ENCODE results near the gene PDE6G.

PDE6G gene

DNA sequence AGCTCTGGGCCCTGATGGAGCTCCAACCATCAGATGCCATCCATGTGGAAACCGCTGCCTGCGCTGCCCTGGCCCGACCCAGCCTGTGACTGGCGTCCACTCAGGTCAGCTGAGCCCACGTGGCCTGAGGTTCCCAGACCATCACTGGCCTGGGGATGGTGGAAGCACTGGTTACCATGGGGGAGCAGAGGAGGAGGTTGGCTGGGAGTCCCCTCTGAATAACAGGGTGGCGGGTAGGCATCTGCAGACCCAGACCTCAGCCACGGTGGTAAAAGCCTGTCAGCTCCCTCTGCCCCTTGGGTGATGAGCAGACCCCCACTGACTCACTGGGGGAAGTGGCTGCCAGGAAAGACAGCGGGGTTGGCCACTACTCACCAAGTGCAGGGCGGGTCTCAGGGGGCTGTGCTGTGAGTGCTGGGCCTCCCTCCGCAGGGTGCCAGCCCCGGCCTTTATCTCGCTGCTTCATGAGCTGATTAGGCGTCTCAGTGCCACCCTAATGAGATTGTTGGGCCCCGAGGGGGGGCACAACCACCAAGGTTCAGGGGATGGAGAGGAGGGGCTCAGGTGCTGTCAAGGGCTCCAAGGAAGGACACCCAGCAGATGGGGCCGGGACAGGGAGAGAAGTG, at the start of gene PDE6G:
Gene PDE6G, minus strand, starts transcription at position 425 of the 626 bp plus-strand sequence. CDS start 3,237 bp downstream, outside the sequence.
- peaks cover 3% of the 10 kb centered on the region for H3K27me3 Mint-ChIP-seq
- peaks cover 13% of the 10 kb centered on the region for H3K4me1 Mint-ChIP-seq
- H3K9me3 Mint-ChIP-seq = no peaks in the 10 kb centered on the region
- no peak within 1 kb of the TSS for H3K27ac Mint-ChIP-seq
- no peak within 1 kb of the TSS for H3K4me3 Mint-ChIP-seq
- H3K36me3 Mint-ChIP-seq = no peaks in the 10 kb centered on the region

DNA sequence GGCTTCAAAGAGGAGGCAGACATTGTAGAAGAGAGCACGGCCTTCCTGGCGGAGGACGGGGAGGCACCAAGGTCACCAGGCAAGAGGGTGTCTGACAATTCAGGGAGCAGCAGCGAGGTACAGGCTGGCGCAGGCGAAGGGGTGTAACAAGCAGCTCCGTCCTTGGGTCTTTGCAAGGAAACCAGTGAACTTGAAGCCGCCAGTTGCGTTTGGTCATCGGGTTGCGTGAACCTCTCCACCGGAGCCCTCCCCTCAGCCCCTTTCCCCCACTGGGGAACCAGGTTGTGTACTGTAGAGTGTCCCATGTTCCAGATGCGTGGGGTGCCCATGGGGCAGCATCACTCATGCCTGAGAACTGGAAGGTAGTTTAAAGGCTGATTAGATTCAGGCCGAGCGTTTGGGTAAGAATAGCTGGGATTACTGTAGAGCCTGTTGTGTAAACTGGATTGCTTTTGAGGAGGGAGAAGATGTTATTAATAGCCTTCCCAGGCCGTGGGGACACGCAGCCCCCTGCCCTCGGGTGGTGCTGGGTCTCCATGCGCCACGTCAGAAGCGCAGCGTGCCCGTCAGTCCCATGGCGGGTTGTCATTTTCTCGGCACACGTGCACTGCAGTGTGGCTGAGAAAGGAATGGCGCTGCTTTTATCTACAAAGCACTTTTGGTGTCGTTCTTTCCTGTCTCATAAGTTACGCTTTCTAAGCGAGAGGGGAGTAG, 49.3 kb upstream of the PDE6G start:
- H3K4me1 Mint-ChIP-seq = peaks cover 22% of the 10 kb centered on the region
- H3K4me3 Mint-ChIP-seq = peak overlapping the region; percentile 47
- no peaks in the 10 kb centered on the region for H3K27me3 Mint-ChIP-seq
- no peaks in the 10 kb centered on the region for H3K9me3 Mint-ChIP-seq
- H3K36me3 Mint-ChIP-seq = peaks cover 3% of the 10 kb centered on the region
- peak overlapping the region; percentile 41 for H3K27ac Mint-ChIP-seq

DNA sequence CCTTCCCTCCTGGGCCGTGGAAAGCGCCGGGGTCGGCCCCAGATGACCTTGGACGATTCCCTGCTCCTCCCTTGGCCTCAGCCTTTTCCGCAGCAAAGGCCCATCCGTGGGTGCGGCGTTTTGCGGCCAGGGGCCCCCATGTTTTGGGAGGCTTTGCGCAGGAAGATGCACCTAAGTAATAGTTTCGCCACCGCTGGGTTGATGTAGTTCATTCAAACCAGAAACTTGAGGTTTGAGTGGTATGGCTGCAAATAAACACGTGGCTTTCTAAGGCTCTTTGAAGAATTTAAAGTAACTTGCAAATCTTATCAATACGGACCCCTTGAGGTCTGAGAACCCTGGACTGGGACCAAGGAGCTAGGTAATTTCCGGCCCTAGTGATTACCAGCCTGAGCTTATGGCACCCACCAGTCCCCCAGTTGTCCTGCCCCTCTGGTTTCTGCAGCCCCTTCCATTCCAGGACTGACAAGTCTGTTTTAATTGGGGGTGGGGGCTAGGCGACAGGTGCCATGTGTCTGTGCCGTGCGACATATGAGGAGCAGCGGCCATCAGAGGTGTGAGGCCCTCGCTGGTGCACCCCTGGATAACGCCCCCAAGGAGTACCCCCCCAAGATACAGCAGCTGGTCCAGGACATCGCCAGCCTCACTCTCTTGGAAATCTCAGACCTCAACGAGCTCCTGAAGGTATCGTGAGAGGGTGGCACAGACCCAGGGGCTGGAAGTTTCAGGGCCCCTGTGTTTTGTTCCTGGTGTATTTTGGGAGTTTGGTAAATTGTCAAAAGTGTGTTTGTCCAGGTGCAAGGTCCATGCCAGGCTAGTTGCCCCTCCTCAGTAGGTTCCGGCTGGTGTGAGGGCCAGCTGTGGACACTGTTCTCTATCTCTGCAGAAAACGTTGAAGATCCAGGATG, 47.7 kb upstream of the PDE6G start:
- Mint-ChIP-seq H3K4me1 (peaks cover 20% of the 10 kb centered on the region), H3K36me3 (peaks cover 3% of the 10 kb centered on the region), H3K9me3 (no peaks in the 10 kb centered on the region), H3K4me3 (peak overlapping the region; percentile 83), H3K27me3 (no peaks in the 10 kb centered on the region), H3K27ac (peak overlapping the region; percentile 35)

DNA sequence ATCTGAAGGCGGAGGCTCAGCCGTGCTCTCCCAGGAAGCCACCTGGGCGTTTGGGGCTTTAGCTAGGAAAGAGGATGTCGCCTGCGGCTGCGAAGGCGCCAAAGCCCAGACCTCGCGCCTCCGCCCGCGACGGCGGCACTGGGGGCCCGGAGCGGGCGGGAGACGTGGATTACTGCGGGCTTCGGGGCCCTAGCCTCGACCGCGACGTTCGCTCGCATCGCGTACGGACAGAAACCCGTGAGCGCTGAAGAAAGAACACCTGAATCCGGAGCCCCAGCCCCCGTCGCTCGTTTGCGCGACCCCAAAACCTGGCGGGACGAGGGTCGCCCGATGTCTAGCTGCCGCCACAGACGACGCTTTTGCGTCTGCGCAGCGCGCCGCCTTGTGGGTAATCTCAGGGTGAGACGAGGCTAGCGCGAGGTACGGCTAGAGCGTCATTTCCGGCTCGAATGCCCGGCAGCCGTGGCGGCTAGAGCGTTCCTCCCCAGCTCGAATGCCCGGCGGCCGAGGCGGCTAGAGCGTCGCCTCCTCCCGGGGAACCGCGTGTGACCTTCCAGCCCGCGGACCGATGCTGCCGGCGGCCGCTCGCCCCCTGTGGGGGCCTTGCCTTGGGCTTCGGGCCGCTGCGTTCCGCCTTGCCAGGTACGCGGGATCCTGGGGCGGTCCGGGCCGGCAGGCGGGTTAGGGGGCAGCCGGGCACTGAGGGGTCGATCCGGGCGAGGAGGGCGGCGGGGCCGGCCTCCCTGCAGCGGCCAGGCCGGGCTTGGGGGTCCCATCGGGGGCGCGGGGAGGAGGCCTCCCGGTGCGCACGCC, 46.8 kb upstream of the PDE6G start, which contains the start of gene MRPL12:
Gene MRPL12, plus strand, starts transcription at position 434 of the 813 bp plus-strand sequence. Its CDS starts 135 bp downstream, at position 569.
- H3K4me3 Mint-ChIP-seq = peak within 1 kb of the TSS; percentile 95
- H3K27me3 Mint-ChIP-seq = no peaks in the 10 kb centered on the region
- H3K4me1 Mint-ChIP-seq = peaks cover 20% of the 10 kb centered on the region
- H3K36me3 Mint-ChIP-seq = peaks cover 3% of the 10 kb centered on the region
- H3K9me3 Mint-ChIP-seq = no peaks in the 10 kb centered on the region
- H3K27ac Mint-ChIP-seq = peak within 1 kb of the TSS; percentile 97

DNA sequence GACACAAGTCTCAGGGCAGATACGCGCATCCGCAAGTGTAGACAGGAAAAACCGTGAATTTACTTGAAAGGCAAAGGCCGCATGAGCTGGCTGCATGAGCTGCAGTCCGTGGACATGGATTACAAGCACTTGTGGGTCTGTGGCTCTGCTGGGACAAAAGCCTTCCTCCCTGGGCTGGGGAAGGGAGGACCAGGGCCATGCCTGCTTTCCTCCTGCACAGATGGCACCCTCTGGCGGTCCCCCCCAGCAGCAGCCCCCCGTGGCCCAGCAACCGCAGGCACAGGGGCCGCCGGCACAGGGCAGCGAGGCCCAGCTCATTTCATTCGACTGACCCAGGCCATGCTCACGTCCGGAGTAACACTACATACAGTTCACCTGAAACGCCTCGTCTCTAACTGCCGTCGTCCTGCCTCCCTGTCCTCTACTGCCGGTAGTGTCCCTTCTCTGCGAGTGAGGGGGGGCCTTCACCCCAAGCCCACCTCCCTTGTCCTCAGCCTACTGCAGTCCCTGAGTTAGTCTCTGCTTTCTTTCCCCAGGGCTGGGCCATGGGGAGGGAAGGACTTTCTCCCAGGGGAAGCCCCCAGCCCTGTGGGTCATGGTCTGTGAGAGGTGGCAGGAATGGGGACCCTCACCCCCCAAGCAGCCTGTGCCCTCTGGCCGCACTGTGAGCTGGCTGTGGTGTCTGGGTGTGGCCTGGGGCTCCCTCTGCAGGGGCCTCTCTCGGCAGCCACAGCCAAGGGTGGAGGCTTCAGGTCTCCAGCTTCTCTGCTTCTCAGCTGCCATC, 45.1 kb upstream of the PDE6G start:
- Mint-ChIP-seq H3K9me3 (no peaks in the 10 kb centered on the region), H3K4me3 (peak overlapping the region; percentile 95), H3K4me1 (peaks cover 23% of the 10 kb centered on the region), H3K27me3 (no peaks in the 10 kb centered on the region), H3K27ac (no peak overlapping the region), H3K36me3 (peaks cover 5% of the 10 kb centered on the region)

DNA sequence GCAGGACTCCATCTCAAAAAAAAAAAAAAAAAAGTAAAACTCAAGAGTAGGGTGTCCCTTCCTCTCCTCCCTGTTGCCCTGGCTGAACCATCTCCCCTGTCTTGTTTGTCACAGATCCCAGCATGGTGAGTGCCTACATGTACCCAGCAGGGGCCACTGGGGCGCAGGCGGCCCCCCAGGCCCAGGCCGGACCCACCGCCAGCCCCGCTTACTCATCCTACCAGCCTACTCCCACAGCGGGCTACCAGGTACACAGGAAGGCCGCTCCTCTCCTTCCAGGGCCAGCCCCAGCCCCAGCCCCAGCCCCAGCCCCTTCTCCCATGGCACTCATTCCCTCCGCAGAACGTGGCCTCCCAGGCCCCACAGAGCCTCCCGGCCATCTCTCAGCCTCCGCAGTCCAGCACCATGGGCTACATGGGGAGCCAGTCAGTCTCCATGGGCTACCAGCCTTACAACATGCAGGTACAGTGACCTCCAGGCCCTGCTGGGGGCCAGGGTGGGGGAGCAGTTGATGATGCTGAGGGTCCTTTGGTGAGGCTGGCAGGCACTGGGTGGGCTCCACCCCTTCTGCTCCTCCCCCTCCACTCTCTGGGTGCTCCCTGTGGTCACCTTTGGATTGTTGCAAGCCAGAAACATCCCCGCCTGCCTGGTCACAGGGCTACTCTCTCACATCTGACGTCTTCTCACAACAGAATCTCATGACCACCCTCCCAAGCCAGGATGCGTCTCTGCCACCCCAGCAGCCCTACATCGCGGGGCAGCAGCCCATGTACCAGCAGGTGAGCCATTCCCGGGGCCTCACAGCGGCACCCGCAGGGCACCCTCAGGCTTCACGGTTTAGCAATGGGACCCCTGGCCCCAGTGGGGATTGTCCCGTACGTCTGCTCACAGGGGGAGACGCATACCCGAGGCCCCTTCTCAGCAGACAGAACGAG, 44.3 kb upstream of the PDE6G start:
- H3K9me3 Mint-ChIP-seq = no peaks in the 10 kb centered on the region
- peaks cover 3% of the 10 kb centered on the region for H3K36me3 Mint-ChIP-seq
- H3K27me3 Mint-ChIP-seq = no peaks in the 10 kb centered on the region
- no peak overlapping the region for H3K27ac Mint-ChIP-seq
- H3K4me3 Mint-ChIP-seq = peak overlapping the region; percentile 30
- peaks cover 23% of the 10 kb centered on the region for H3K4me1 Mint-ChIP-seq

DNA sequence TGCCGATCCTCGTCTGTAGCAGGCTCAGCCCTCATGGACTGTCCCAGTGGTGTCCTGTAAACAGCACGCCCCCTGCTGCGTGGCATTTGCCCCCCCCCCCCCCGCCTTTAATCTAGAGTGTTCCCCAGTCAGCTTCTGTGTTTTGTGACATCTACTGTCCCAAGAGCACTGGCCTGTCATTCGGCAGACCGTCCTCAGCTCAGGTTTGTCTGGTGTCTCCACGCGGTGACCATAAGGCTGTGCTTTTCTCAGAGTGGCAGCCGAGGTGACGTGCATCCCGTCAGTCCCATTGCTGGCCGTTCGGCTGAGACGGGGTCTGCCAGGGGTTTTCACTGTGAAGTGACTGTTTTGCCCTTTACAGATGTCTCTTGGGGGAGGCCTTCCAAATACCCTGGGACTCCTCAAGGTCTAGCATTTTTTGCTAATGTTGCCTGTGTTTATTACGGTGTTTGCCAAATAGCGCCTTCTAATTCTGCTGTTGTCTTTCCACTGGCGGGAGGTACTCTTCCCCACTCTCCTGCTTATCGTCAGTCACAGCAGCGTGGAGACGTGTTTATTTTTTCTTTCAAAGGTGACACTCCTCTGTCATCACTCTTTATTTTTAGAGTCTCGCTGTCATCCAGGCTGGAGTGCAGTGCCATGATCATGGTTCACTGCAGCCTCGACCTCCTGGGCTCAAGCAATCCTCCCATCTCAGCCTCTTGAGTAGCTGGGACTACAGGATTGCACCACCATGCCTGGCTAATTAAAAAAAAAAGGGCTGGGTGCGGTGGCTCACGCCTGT, 41.1 kb upstream of the PDE6G start:
- H3K4me1 Mint-ChIP-seq = peaks cover 17% of the 10 kb centered on the region
- no peaks in the 10 kb centered on the region for H3K9me3 Mint-ChIP-seq
- H3K4me3 Mint-ChIP-seq = no peak overlapping the region
- H3K27me3 Mint-ChIP-seq = no peaks in the 10 kb centered on the region
- no peak overlapping the region for H3K27ac Mint-ChIP-seq
- H3K36me3 Mint-ChIP-seq = peaks cover 2% of the 10 kb centered on the region

DNA sequence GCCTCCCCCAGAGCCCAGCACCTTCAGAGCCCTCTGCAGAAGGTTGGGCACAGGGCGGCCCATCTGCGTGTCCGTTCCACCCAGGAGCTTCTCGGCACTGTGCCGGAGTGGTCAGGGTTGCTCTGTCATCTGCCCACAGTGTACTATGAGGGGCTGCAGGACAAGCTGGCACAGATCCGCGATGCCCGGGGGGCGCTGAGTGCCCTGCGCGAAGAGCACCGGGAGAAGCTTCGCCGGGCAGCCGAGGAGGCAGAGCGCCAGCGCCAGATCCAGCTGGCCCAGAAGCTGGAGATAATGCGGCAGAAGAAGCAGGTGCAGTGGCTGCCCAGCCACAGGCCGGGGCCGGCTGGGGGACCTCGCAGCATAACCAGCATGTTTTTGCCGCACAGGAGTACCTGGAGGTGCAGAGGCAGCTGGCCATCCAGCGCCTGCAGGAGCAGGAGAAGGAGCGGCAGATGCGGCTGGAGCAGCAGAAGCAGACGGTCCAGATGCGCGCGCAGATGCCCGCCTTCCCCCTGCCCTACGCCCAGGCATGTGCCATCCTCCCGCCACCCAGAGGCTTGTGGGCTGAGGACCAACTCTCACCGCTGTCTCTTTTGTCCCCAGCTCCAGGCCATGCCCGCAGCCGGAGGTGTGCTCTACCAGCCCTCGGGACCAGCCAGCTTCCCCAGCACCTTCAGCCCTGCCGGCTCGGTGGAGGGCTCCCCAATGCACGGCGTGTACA, 40.0 kb upstream of the PDE6G start:
- Mint-ChIP-seq H3K36me3 (peaks cover 2% of the 10 kb centered on the region), H3K27ac (no peak overlapping the region), H3K4me1 (peaks cover 8% of the 10 kb centered on the region), H3K27me3 (no peaks in the 10 kb centered on the region), H3K9me3 (no peaks in the 10 kb centered on the region), H3K4me3 (no peak overlapping the region)

DNA sequence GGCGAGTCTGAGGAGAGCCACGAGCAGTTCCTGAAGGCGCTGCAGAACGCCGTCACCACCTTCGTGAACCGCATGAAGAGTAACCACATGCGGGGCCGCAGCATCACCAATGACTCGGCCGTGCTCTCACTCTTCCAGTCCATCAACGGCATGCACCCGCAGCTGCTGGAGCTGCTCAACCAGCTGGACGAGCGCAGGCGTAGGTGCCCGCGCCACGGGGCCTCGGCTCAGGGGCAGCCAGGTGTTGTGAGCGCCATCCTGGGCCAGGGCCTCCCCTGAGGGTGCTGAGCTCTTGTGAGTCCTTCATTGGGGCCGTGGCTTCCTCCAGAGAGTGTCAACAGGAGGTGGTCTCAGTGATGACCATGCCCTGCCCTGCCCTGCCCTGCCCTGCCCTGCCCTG, 39.5 kb upstream of the PDE6G start:
- Mint-ChIP-seq H3K27ac (no peak overlapping the region), H3K4me3 (no peak overlapping the region), H3K27me3 (no peaks in the 10 kb centered on the region), H3K4me1 (peaks cover 5% of the 10 kb centered on the region), H3K9me3 (no peaks in the 10 kb centered on the region), H3K36me3 (peaks cover 2% of the 10 kb centered on the region)

DNA sequence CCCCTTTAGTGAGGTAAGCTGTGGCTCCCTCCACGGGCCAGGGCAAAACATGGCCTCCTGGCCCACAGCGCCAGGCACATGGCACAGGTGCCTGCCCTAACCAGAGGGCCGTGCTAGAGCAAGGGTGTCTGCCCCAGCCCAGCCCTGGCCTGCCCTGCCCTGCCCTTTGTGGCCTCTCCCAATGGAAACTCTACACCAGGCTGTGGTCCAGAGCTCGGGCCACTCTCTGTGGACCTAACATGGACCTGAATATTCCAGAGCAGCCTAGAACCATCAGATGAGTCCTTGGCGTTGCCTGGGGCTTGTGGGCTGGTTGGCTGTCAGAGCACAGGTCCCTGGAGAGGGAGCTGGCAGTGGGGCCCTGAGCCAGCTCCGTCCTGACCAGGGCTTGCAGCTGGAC, 38.9 kb upstream of the PDE6G start:
- no peak overlapping the region for H3K27ac Mint-ChIP-seq
- H3K4me3 Mint-ChIP-seq = no peak overlapping the region
- peaks cover 2% of the 10 kb centered on the region for H3K36me3 Mint-ChIP-seq
- H3K27me3 Mint-ChIP-seq = no peaks in the 10 kb centered on the region
- H3K4me1 Mint-ChIP-seq = peaks cover 3% of the 10 kb centered on the region
- no peaks in the 10 kb centered on the region for H3K9me3 Mint-ChIP-seq

DNA sequence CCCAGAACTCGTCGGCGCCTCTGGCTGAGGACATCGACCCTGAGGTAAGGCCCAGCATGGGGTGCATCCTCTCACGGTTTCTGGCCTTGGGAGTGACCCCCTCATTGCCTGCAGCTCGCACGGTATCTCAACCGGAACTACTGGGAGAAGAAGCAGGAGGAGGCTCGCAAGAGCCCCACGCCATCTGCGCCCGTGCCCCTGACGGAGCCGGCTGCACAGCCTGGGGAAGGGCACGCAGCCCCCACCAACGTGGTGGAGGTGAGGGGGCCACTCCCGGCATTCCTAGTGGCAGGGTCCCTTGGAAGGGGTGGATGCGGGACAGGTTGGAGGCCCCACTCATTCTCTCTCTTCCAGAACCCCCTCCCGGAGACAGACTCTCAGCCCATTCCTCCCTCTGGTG, 38.5 kb upstream of the PDE6G start:
- Mint-ChIP-seq H3K9me3 (no peaks in the 10 kb centered on the region), H3K27me3 (no peaks in the 10 kb centered on the region), H3K4me1 (peaks cover 3% of the 10 kb centered on the region), H3K4me3 (no peak overlapping the region), H3K36me3 (peaks cover 2% of the 10 kb centered on the region), H3K27ac (no peak overlapping the region)

DNA sequence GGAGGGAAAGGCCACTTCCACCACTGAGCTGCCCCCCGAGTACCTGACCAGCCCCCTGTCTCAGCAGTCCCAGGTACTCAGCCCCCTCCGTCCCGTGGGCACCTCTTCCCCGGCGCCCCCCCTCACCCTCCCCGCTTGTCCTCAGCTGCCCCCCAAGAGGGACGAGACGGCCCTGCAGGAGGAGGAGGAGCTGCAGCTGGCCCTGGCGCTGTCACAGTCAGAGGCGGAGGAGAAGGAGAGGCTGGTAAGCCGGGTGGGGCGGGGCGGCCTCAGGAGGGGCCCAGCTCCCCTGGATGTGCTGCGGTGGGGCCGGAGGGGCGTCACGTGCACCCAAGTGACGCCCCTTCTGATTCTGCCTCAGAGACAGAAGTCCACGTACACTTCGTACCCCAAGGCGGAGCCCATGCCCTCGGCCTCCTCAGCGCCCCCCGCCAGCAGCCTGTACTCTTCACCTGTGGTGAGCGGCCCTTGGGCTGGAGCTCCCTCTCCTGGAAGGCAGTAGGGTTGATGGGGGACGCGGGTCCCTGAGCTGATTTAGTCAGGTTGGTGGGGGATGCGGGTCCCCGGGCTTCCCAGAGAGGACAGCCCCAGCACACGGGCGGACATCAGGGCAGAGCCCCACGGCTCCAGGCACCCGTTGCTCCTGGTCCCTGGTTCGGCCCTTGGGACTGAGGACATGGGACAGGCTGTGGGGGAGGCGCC, 37.3 kb upstream of the PDE6G start:
- Mint-ChIP-seq H3K36me3 (peaks cover 2% of the 10 kb centered on the region), H3K4me3 (no peak overlapping the region), H3K4me1 (peaks cover 7% of the 10 kb centered on the region), H3K9me3 (no peaks in the 10 kb centered on the region), H3K27me3 (no peaks in the 10 kb centered on the region), H3K27ac (no peak overlapping the region)

All from activated naive CD4-positive, alpha-beta T cell treated with anti-CD3 and anti-CD28 coated beads, Interleukin-2, amount 50 U/mL, for 24 hours (primary cell).